NCI-H2029 (cell line): ENCODE data around the gene KRTAP12-3.
"Not testable (repeated sequence)": the region's sequence is repeated elsewhere in the genome, so short reads cannot be mapped to it uniquely, and the experiment has no call there.

Source experiments
- DNase-seq: peaks from one replicate; lab custom pipeline; 2025; lab: John Stamatoyannopoulos, UW

KRTAP12-3 gene

GRCh38 chr21:44685050-44685449 is 27.3 kb downstream of the KRTAP12-3 start:
- not testable (repeated sequence) for DNase-seq

- no peak for DNase-seq
Observed at GRCh38 chr21:44686000-44686781, 28.5 kb downstream of the KRTAP12-3 start.

GRCh38 chr21:44686843-44687561 is 29.3 kb downstream of the KRTAP12-3 start:
- no peak for DNase-seq

- DNase-seq: no peak
Observed at GRCh38 chr21:44687671-44688070, 29.9 kb downstream of the KRTAP12-3 start.

- not testable (repeated sequence) for DNase-seq
Observed at GRCh38 chr21:44689740-44690139, 32.0 kb downstream of the KRTAP12-3 start.

- DNase-seq: no peak
Observed at GRCh38 chr21:44691686-44692085, 34.0 kb downstream of the KRTAP12-3 start.

GRCh38 chr21:44692798-44693512 is 35.2 kb downstream of the KRTAP12-3 start:
- no peak for DNase-seq

GRCh38 chr21:44694776-44695175 is 37.0 kb downstream of the KRTAP12-3 start:
- no peak for DNase-seq

GRCh38 chr21:44695184-44695583 is 37.5 kb downstream of the KRTAP12-3 start:
- no peak for DNase-seq

- DNase-seq: no peak
Observed at GRCh38 chr21:44695641-44696040, 37.9 kb downstream of the KRTAP12-3 start.

- no peak for DNase-seq
Observed at GRCh38 chr21:44696572-44696971, 38.8 kb downstream of the KRTAP12-3 start.

- not testable (repeated sequence) for DNase-seq
Observed at GRCh38 chr21:44697172-44697810, 39.6 kb downstream of the KRTAP12-3 start, which contains the start of gene KRTAP10-12. Gene KRTAP10-12, plus strand, starts transcription at chr21:44697172. Its CDS starts 30 bp downstream, at chr21:44697202.

- no peak for DNase-seq
Observed at GRCh38 chr21:44697811-44698734, 40.3 kb downstream of the KRTAP12-3 start.

GRCh38 chr21:44699502-44700001 is 41.8 kb downstream of the KRTAP12-3 start:
- no peak for DNase-seq

GRCh38 chr21:44700101-44701022 is 42.6 kb downstream of the KRTAP12-3 start:
- no peak for DNase-seq

- DNase-seq: no peak
Observed at GRCh38 chr21:44701023-44701400, 43.3 kb downstream of the KRTAP12-3 start.

GRCh38 chr21:44701541-44701940 is 43.8 kb downstream of the KRTAP12-3 start:
- no peak for DNase-seq

GRCh38 chr21:44702111-44702972 is 44.6 kb downstream of the KRTAP12-3 start:
- no peak for DNase-seq
